ENCODE measurements around the gene KLHL5.

Gene KLHL5

DNA sequence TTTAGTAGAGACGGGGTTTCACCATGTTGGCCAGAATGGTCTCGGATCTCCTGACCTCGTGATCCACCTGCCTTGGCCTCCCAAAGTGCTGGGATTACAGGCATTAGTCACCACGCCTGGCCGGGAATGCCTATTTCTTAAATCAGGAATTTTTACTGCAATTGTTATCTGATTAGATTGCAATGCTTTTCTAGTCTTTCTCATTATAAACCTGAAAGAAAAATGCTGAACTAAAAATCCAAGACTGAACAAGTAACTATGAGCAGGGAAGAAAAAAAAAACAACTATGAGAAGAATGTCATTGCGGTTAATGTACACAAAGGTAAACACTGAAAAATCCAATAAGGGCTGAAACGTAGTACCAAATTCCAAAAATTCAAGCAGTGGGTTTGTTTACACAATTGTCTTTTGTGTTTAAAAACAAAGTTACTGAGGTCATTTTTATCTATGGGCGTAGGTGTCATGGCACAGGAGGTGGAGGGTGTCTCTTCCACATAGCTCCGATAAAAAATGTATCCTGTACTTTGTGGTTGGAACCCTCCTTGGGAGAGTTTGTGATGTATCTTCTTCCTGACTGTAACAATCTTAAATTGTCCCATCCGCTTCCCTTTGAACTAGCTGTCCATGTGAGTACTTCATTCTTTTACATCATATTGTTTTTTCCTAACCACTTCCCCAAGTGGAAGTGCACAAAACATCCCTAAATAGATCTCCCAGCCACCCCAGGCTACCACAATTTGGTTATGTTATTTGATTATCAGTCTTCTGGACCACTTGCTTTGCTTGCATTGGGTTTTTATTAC lies 18.8 kb upstream of the KLHL5 start:
- Histone ChIP-seq H3K9ac (ENCODE audit: low read length) (peak overlapping the region; percentile 71), H3F3A (ENCODE audit: insufficient read depth) (peaks cover 39% of the 10 kb centered on the region), H3K4me2 (ENCODE audit: low read depth, low read length, poor library complexity, severe bottlenecking) (peak overlapping the region; percentile 90), H4K20me1 (ENCODE audit: low read depth, low read length) (no peaks in the 10 kb centered on the region), H3K36me3 (ENCODE audit: low read length) (no peaks in the 10 kb centered on the region), H3K79me2 (ENCODE audit: insufficient read depth, low read length) (peaks cover 20% of the 10 kb centered on the region), H3K27me3 (ENCODE audit: low read length) (no peaks in the 10 kb centered on the region), H3K27ac (ENCODE audit: low read depth, low read length) (peak overlapping the region; percentile 59), H3K4me3 (ENCODE audit: insufficient read depth, low read length, poor library complexity, severe bottlenecking) (peak overlapping the region; percentile 72), H3K9me3 (ENCODE audit: insufficient read depth, low read length) (no peaks in the 10 kb centered on the region), H3K9me2 (replicated peaks; ENCODE audit: insufficient read depth, low read length) (no peaks in the 10 kb centered on the region), H2AFZ (ENCODE audit: low read depth, low read length, severe bottlenecking) (peak overlapping the region; percentile 59)
- TF ChIP-seq, protein P1, sequence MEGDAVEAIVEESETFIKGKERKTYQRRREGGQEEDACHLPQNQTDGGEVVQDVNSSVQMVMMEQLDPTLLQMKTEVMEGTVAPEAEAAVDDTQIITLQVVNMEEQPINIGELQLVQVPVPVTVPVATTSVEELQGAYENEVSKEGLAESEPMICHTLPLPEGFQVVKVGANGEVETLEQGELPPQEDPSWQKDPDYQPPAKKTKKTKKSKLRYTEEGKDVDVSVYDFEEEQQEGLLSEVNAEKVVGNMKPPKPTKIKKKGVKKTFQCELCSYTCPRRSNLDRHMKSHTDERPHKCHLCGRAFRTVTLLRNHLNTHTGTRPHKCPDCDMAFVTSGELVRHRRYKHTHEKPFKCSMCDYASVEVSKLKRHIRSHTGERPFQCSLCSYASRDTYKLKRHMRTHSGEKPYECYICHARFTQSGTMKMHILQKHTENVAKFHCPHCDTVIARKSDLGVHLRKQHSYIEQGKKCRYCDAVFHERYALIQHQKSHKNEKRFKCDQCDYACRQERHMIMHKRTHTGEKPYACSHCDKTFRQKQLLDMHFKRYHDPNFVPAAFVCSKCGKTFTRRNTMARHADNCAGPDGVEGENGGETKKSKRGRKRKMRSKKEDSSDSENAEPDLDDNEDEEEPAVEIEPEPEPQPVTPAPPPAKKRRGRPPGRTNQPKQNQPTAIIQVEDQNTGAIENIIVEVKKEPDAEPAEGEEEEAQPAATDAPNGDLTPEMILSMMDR (IDR thresholded peaks at IDR 0.05; ENCODE audit: insufficient read depth, low read length, poor library complexity, severe bottlenecking) = no peak
- TF ChIP-seq EZH2phosphoT487 (conservative IDR thresholded peaks at IDR 0.05; ENCODE audit: low read length) = no peak

- TF ChIP-seq EZH2phosphoT487 (conservative IDR thresholded peaks at IDR 0.05; ENCODE audit: low read length) = no peak
- TF ChIP-seq, protein P1 (IDR thresholded peaks at IDR 0.05; ENCODE audit: insufficient read depth, low read length, poor library complexity, severe bottlenecking) = no peak
- H3K4me3 ChIP-seq (ENCODE audit: insufficient read depth, low read length, poor library complexity, severe bottlenecking) = peak overlapping the region; percentile 72
- H4K20me1 ChIP-seq (ENCODE audit: low read depth, low read length) = no peaks in the 10 kb centered on the region
- peak overlapping the region; percentile 59 for H2AFZ ChIP-seq (ENCODE audit: low read depth, low read length, severe bottlenecking)
- no peaks in the 10 kb centered on the region for H3K9me3 ChIP-seq (ENCODE audit: insufficient read depth, low read length)
- no peaks in the 10 kb centered on the region for H3K9me2 ChIP-seq (replicated peaks; ENCODE audit: insufficient read depth, low read length)
- H3K27ac ChIP-seq (ENCODE audit: low read depth, low read length) = peak overlapping the region; percentile 59
- H3K4me2 ChIP-seq (ENCODE audit: low read depth, low read length, poor library complexity, severe bottlenecking) = peak overlapping the region; percentile 90
- no peaks in the 10 kb centered on the region for H3K36me3 ChIP-seq (ENCODE audit: low read length)
- no peaks in the 10 kb centered on the region for H3K27me3 ChIP-seq (ENCODE audit: low read length)
- H3K79me2 ChIP-seq (ENCODE audit: insufficient read depth, low read length) = peaks cover 20% of the 10 kb centered on the region
- peaks cover 38% of the 10 kb centered on the region for H3F3A ChIP-seq (ENCODE audit: insufficient read depth)
- peak overlapping the region; percentile 71 for H3K9ac ChIP-seq (ENCODE audit: low read length)
Measured at GRCh38 chr4:39043861-39044363, 18.1 kb upstream of the KLHL5 start.

DNA sequence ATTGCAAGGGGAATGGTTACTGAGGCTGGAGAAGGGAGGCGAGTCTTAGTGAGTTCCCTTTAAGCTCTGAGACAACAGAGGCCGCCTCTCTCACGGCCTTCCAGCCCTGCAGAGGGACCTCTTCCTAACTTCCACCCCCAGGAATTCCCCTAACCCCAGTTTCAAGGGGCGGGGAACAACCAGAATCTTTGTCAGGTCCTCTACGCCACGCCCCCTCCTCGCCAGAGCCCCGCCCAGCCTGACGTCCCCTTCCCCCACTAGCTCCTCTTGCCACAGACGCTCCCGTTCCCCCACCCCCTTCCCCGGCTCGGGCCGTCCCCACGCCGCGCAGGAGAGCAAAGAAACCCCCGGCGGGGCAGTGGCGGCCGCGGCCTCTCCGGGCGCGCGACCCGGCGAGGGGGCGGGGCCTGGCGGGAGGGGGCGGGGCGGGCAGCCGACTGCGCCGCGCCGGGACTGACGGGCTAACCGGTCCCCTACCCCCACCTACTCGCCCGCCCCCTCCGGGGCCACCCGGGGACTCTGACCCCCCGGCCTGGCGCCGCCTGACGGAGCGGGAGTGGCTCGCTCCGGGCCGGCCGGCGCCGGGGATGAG lies 17.6 kb upstream of the KLHL5 start:
- Histone ChIP-seq H3K27ac (ENCODE audit: low read depth, low read length) (peak overlapping the region; percentile 64), H3K9me3 (ENCODE audit: insufficient read depth, low read length) (no peaks in the 10 kb centered on the region), H3K4me3 (ENCODE audit: insufficient read depth, low read length, poor library complexity, severe bottlenecking) (peak overlapping the region; percentile 72), H3F3A (ENCODE audit: insufficient read depth) (peaks cover 38% of the 10 kb centered on the region), H3K79me2 (ENCODE audit: insufficient read depth, low read length) (peaks cover 24% of the 10 kb centered on the region), H3K9ac (ENCODE audit: low read length) (peak overlapping the region; percentile 71), H3K27me3 (ENCODE audit: low read length) (no peaks in the 10 kb centered on the region), H3K36me3 (ENCODE audit: low read length) (no peaks in the 10 kb centered on the region), H3K4me2 (ENCODE audit: low read depth, low read length, poor library complexity, severe bottlenecking) (peak overlapping the region; percentile 90), H2AFZ (ENCODE audit: low read depth, low read length, severe bottlenecking) (peak overlapping the region; percentile 59), H3K9me2 (replicated peaks; ENCODE audit: insufficient read depth, low read length) (no peaks in the 10 kb centered on the region), H4K20me1 (ENCODE audit: low read depth, low read length) (no peaks in the 10 kb centered on the region)
- TF ChIP-seq, protein P1 (IDR thresholded peaks at IDR 0.05; ENCODE audit: insufficient read depth, low read length, poor library complexity, severe bottlenecking) = no peak
- no peak for TF ChIP-seq EZH2phosphoT487 (conservative IDR thresholded peaks at IDR 0.05; ENCODE audit: low read length)
